GM21529 (cell line): ENCODE measurements around the gene PRUNE2.
"Not testable (repeated sequence)": the region's sequence is repeated elsewhere in the genome, so short reads cannot be mapped to it uniquely, and the experiment has no call there.

ENCODE experiments used
- ATAC-seq: cut with Tn5 transposase; IDR thresholded peaks from one replicate; pipeline ENCODE4 v1.9.1; 2021; ENCODE audit not compliant: unreplicated experiment

The PRUNE2 gene

GRCh38 chr9:76799473-76799872, 106.4 kb downstream of the PRUNE2 start:
- ATAC-seq: no peak

GRCh38 chr9:76798527-76798926, 107.4 kb downstream of the PRUNE2 start:
- no peak for ATAC-seq

- ATAC-seq: no peak
Measured at GRCh38 chr9:76796296-76796695, 109.6 kb downstream of the PRUNE2 start.

- no peak for ATAC-seq
Measured at GRCh38 chr9:76793784-76794431, 112.0 kb downstream of the PRUNE2 start.

GRCh38 chr9:76789840-76790239, 116.1 kb downstream of the PRUNE2 start:
- ATAC-seq: no peak

- ATAC-seq: no peak
Measured at GRCh38 chr9:76787677-76788076, 118.2 kb downstream of the PRUNE2 start.

GRCh38 chr9:76785501-76785900, 120.4 kb downstream of the PRUNE2 start:
- no peak for ATAC-seq

- no peak for ATAC-seq
Measured at GRCh38 chr9:76784881-76785280, 121.0 kb downstream of the PRUNE2 start.

GRCh38 chr9:76772686-76773445, 133.0 kb downstream of the PRUNE2 start:
- no peak for ATAC-seq

- no peak for ATAC-seq
Measured at GRCh38 chr9:76766126-76766525, 139.8 kb downstream of the PRUNE2 start.

- ATAC-seq: no peak
Measured at GRCh38 chr9:76764138-76764537, 141.8 kb downstream of the PRUNE2 start, which contains the start of gene PCA3. Gene PCA3 (plus strand): TSS chr9:76764438.

- no peak for ATAC-seq
Measured at GRCh38 chr9:76761448-76761847, 144.5 kb downstream of the PRUNE2 start.

GRCh38 chr9:76759732-76760131, 146.2 kb downstream of the PRUNE2 start:
- ATAC-seq: no peak

- ATAC-seq: no peak
Measured at GRCh38 chr9:76758476-76758875, 147.4 kb downstream of the PRUNE2 start.

GRCh38 chr9:76756941-76757673, 148.8 kb downstream of the PRUNE2 start:
- ATAC-seq: peak; percentile 44

GRCh38 chr9:76756268-76756640, 149.7 kb downstream of the PRUNE2 start:
- peak; percentile 18 for ATAC-seq

- no peak for ATAC-seq
Measured at GRCh38 chr9:76751001-76751400, 154.9 kb downstream of the PRUNE2 start.

GRCh38 chr9:76744336-76744735, 161.6 kb downstream of the PRUNE2 start:
- ATAC-seq: peak; percentile 68

- ATAC-seq: no peak
Measured at GRCh38 chr9:76743931-76744330, 162.0 kb downstream of the PRUNE2 start.

- not testable (repeated sequence) for ATAC-seq
Measured at GRCh38 chr9:76742890-76743289, 163.0 kb downstream of the PRUNE2 start.

GRCh38 chr9:76741524-76741923, 164.4 kb downstream of the PRUNE2 start:
- ATAC-seq: no peak

- ATAC-seq: no peak
Measured at GRCh38 chr9:76738402-76738801, 167.5 kb downstream of the PRUNE2 start.
